CD4-positive, alpha-beta T cell (primary cell): ENCODE measurements around the gene GJA5. TPM values are rescaled to one million over a fixed set of nuclear protein-coding genes. Genes with fewer than 3 reads are reported as not detected.

Experiments used
- ATAC-seq: fragments of 200-7000 bp; cut with Tn5 transposase; one replicate; pipeline ENCODE4 v1.10.0; 2022; ENCODE audit warnings: mild to moderate bottlenecking; ENCODE audit not compliant: poor library complexity
- CTCF ChIA-PET: fragments of 350-600 bp; sonication (Branson Sonifier 250); formaldehyde crosslinking; loops from one replicate; lab custom pipeline; 2021; ENCODE audit warnings: antibody characterized with exemption, inconsistent platforms; lab: Charles Lee
- POLR2A ChIA-PET: fragments of 350-600 bp; sonication (Branson Sonifier 250); formaldehyde crosslinking; loops from one replicate; lab custom pipeline; 2021; ENCODE audit warnings: antibody characterized with exemption, inconsistent platforms; lab: Charles Lee
- DNase-seq, 14 experiments: peaks; one replicate each; pipeline ENCODE4 v3.0.0-alpha.2; 2013 to 2020; ENCODE audit warnings: mixed read lengths in 2 of 14
- H3K27ac ChIP-seq, 2 donors: one replicate each; pipeline versions ENCODE4 v1.5.1 to v1.7.0; 2013; ENCODE audit warnings: low read length in 2 of 2, low read depth in 1 of 2, mild to moderate bottlenecking in 1 of 2
- H3K27me3 ChIP-seq, 2 experiments: 1 replicate in 1 of 2; 2 replicates in 1 of 2; pipeline versions ENCODE4 v1.6.1 to v1.7.0; 2013; ENCODE audit warnings: low read length in 2 of 2, control low read depth in 1 of 2, mild to moderate bottlenecking in 1 of 2, moderate library complexity in 1 of 2; ENCODE audit not compliant: insufficient read depth in 2 of 2, control insufficient read depth in 1 of 2
- H3K36me3 ChIP-seq: one replicate; pipeline ENCODE4 v1.6.1; 2013; ENCODE audit warnings: low read length, control low read depth; ENCODE audit not compliant: insufficient read depth
- H3K4me1 ChIP-seq: one replicate; pipeline ENCODE4 v1.6.1; 2013; ENCODE audit warnings: low read length, control low read depth; ENCODE audit not compliant: insufficient read depth
- H3K4me3 ChIP-seq: one replicate; pipeline ENCODE4 v1.5.1; 2013; ENCODE audit warnings: mild to moderate bottlenecking, low read length, moderate library complexity
- H3K9me3 ChIP-seq, 2 experiments: 1 replicate in 1 of 2; 2 replicates in 1 of 2; pipeline versions ENCODE4 v1.6.1 to v1.7.0; 2013; ENCODE audit warnings: low read length in 2 of 2, mild to moderate bottlenecking in 2 of 2, control low read depth in 1 of 2, moderate library complexity in 1 of 2; ENCODE audit not compliant: control insufficient read depth in 1 of 2, insufficient read depth in 1 of 2
- H3K27ac Mint-ChIP-seq: one replicate; pipeline ENCODE4 v1.8.0; 2020; ENCODE audit warnings: mixed read lengths
- H3K27me3 Mint-ChIP-seq: one replicate; pipeline ENCODE4 v1.8.0; 2021; ENCODE audit warnings: mixed read lengths
- H3K36me3 Mint-ChIP-seq: one replicate; pipeline ENCODE4 v1.8.0; 2021; ENCODE audit warnings: low read depth, mixed read lengths
- H3K4me1 Mint-ChIP-seq: one replicate; pipeline ENCODE4 v1.8.0; 2021; ENCODE audit warnings: low read depth, mixed read lengths
- H3K4me3 Mint-ChIP-seq: one replicate; pipeline ENCODE4 v1.8.0; 2020; ENCODE audit warnings: mild to moderate bottlenecking, mixed read lengths
- H3K9me3 Mint-ChIP-seq: one replicate; pipeline ENCODE4 v1.8.0; 2020; ENCODE audit warnings: mixed read lengths
- CTCF ChIP-seq: fragments of 200-600 bp; IDR thresholded peaks from one replicate; pipeline ENCODE4 v1.8.0; 2022; ENCODE audit warnings: antibody characterized with exemption, mild to moderate bottlenecking
- intact Hi-C, 2 experiments: fragments of 100-400 bp; cut with DNase I in 1 of 2; cut with micrococcal nuclease in 1 of 2; formaldehyde crosslinking; loops; one replicate each; pipeline versions ENCODE4 v1.15.1 to v1.9.0; 2023 to 2025; cut with DNase I, micrococcal nuclease
- total RNA-seq, 174 experiments: library from RNA in 2 of 174; stranded (reverse) in 2 of 174; gene quantifications; one replicate each; pipeline ENCODE4 v1.2.3 and lab custom pipeline; 2021 to 2026

The GJA5 gene
- total RNA-seq, 2 experiments from 2014 or later: not detected

GRCh38 chr1:147762233-147763024, 2.0 kb upstream of the GJA5 start:
- Mint-ChIP-seq H3K27ac (peak overlapping the region; percentile 83), H3K4me1 (peaks cover 31% of the 10 kb centered on the region), H3K9me3 (no peaks in the 10 kb centered on the region), H3K27me3 (no peaks in the 10 kb centered on the region), H3K4me3 (peak overlapping the region; percentile 65), H3K36me3 (no peaks in the 10 kb centered on the region)
- Histone ChIP-seq H3K27me3 (no peaks in the 10 kb centered on the region), H3K9me3 (no peaks in the 10 kb centered on the region), H3K4me3 (no peak overlapping the region), H3K4me1 (peaks cover 30% of the 10 kb centered on the region), H3K36me3 (no peaks in the 10 kb centered on the region), H3K27ac (peak overlapping the region; percentile 8 to 65)
- CTCF ChIA-PET: no interaction called here
- peak; percentile 32 for ATAC-seq
- intact Hi-C loops: no loop called here
- DNase-seq: peak in 4 of 14 experiments; percentile 22 to 63 (median 26)
- no peak for TF ChIP-seq CTCF
- POLR2A ChIA-PET: interaction anchor here (1.0 kb wide), 1 partner anchor 14 kb away, joined by 3 read pairs; no protein-coding TSS in a partner anchor

- no peaks in the 10 kb centered on the region for H3K36me3 ChIP-seq
- H3K27ac ChIP-seq: no peak overlapping the region
- no peak overlapping the region for H3K27ac Mint-ChIP-seq
- no peaks in the 10 kb centered on the region for H3K27me3 Mint-ChIP-seq
- no peaks in the 10 kb centered on the region for H3K36me3 Mint-ChIP-seq
- no peak overlapping the region for H3K4me3 Mint-ChIP-seq
- TF ChIP-seq CTCF: no peak
- H3K9me3 Mint-ChIP-seq: no peaks in the 10 kb centered on the region
- H3K9me3 ChIP-seq: no peaks in the 10 kb centered on the region
- intact Hi-C loops: no loop called here
- peaks cover 25% of the 10 kb centered on the region for H3K4me1 Mint-ChIP-seq
- H3K27me3 ChIP-seq: no peaks in the 10 kb centered on the region
- no peak overlapping the region for H3K4me3 ChIP-seq
- ChIA-PET POLR2A (no interaction called here), CTCF (no interaction called here)
- no peak for ATAC-seq
- DNase-seq: no peak
- peaks cover 24% of the 10 kb centered on the region for H3K4me1 ChIP-seq
Observed at GRCh38 chr1:147758379-147759100, 1.9 kb downstream of the GJA5 start.

GRCh38 chr1:147757015-147757990, 3.1 kb downstream of the GJA5 start:
- H3K4me3 ChIP-seq: no peak overlapping the region
- DNase-seq (no peak), ATAC-seq (no peak)
- no peak for TF ChIP-seq CTCF
- no peak overlapping the region for H3K27ac ChIP-seq
- H3K4me1 Mint-ChIP-seq: peaks cover 13% of the 10 kb centered on the region
- intact Hi-C loops: no loop called here
- no peak overlapping the region for H3K27ac Mint-ChIP-seq
- no peaks in the 10 kb centered on the region for H3K36me3 Mint-ChIP-seq
- no peaks in the 10 kb centered on the region for H3K9me3 Mint-ChIP-seq
- no peaks in the 10 kb centered on the region for H3K9me3 ChIP-seq
- H3K27me3 ChIP-seq: no peaks in the 10 kb centered on the region
- POLR2A ChIA-PET: no interaction called here
- H3K4me1 ChIP-seq: peaks cover 12% of the 10 kb centered on the region
- no peaks in the 10 kb centered on the region for H3K36me3 ChIP-seq
- CTCF ChIA-PET: no interaction called here
- H3K27me3 Mint-ChIP-seq: no peaks in the 10 kb centered on the region
- H3K4me3 Mint-ChIP-seq: no peak overlapping the region
